HL-60 (cell line): ENCODE results near the gene FLYWCH2.

Experiments
- DNase-seq, 2 experiments: peaks; one replicate each; pipeline ENCODE4 v3.0.0-alpha.2; 2010 to 2020; ENCODE audit warnings: low read depth in 1 of 2, low spot score in 1 of 2
- H3K27ac ChIP-seq: fragments of 250-450 bp; sonication (Bioruptor Pico); replicated peaks from 2 replicates; pipeline ENCODE4 v1.5.1; 2020; ENCODE audit warnings: mild to moderate bottlenecking, moderate library complexity
- H3K27me3 ChIP-seq: fragments of 250-450 bp; sonication (Bioruptor Pico); 2 replicates; pipeline ENCODE4 v1.5.1; 2021; ENCODE audit warnings: mild to moderate bottlenecking, moderate library complexity; ENCODE audit not compliant: insufficient read depth, poor library complexity, severe bottlenecking
- H3K4me3 ChIP-seq: replicated peaks from 2 replicates; pipeline ENCODE4 v1.5.1; 2011; ENCODE audit warnings: mild to moderate bottlenecking, control low read depth, low read length; ENCODE audit not compliant: insufficient read depth
- CTCF ChIP-seq: IDR thresholded peaks from one replicate; pipeline ENCODE4 v1.5.1; 2011; ENCODE audit warnings: low read length, control low read depth, inconsistent platforms; ENCODE audit not compliant: insufficient read depth
- GABPA ChIP-seq: IDR thresholded peaks from 2 replicates; pipeline ENCODE4 v1.6.1; 2012; ENCODE audit warnings: low read depth
- POLR2AphosphoS5 ChIP-seq: IDR thresholded peaks from 2 replicates; pipeline ENCODE4 v1.6.1; 2012; ENCODE audit warnings: low read depth
- SPI1 ChIP-seq: IDR thresholded peaks from 2 replicates; pipeline ENCODE4 v1.6.1; 2012; ENCODE audit warnings: low read depth, mild to moderate bottlenecking, borderline replicate concordance
- TF ChIP-seq, protein P1 (sequence below): IDR thresholded peaks from 2 replicates; pipeline ENCODE4 v1.6.1; 2012; ENCODE audit warnings: low read depth; ENCODE audit not compliant: insufficient replicate concordance

The FLYWCH2 gene

DNA sequence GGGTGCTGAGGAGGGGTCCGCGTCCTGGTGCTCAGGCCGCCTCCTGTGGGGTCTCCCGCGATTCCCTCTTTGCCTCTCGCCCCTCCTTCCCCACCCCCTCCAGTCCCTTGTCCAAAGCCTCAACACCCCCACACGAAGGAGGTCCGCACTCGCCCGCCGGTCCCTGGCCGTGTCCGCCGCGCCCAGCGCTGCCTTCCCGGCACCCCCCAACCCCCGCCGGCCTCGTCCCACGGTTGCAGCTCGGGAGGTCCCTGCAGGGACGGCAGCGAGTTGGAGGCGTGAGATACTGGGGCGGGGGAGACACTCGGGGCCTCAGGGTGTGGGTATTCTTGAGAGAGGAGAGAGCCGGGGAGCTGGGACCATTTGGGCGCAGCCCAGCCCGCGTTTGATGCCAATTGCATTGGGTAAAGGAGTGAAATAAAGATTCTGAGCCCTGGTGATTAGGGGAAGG, 468 bp downstream of the FLYWCH2 start:
- H3K27me3 ChIP-seq: no peaks in the 10 kb centered on the region
- TF ChIP-seq, protein P1, sequence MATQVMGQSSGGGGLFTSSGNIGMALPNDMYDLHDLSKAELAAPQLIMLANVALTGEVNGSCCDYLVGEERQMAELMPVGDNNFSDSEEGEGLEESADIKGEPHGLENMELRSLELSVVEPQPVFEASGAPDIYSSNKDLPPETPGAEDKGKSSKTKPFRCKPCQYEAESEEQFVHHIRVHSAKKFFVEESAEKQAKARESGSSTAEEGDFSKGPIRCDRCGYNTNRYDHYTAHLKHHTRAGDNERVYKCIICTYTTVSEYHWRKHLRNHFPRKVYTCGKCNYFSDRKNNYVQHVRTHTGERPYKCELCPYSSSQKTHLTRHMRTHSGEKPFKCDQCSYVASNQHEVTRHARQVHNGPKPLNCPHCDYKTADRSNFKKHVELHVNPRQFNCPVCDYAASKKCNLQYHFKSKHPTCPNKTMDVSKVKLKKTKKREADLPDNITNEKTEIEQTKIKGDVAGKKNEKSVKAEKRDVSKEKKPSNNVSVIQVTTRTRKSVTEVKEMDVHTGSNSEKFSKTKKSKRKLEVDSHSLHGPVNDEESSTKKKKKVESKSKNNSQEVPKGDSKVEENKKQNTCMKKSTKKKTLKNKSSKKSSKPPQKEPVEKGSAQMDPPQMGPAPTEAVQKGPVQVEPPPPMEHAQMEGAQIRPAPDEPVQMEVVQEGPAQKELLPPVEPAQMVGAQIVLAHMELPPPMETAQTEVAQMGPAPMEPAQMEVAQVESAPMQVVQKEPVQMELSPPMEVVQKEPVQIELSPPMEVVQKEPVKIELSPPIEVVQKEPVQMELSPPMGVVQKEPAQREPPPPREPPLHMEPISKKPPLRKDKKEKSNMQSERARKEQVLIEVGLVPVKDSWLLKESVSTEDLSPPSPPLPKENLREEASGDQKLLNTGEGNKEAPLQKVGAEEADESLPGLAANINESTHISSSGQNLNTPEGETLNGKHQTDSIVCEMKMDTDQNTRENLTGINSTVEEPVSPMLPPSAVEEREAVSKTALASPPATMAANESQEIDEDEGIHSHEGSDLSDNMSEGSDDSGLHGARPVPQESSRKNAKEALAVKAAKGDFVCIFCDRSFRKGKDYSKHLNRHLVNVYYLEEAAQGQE: no peak
- no peak for TF ChIP-seq GABPA
- no peak for TF ChIP-seq SPI1
- no peak for TF ChIP-seq POLR2AphosphoS5
- TF ChIP-seq CTCF: no peak
- DNase-seq: peak in 1 of 2 experiments; percentile 21
- peak overlapping the region; percentile 82 for H3K27ac ChIP-seq
- H3K4me3 ChIP-seq: peak overlapping the region; percentile 94

GRCh38 chr16:2884041-2884451, 1.0 kb downstream of the FLYWCH2 start:
- no peak for DNase-seq
- Histone ChIP-seq H3K4me3 (peak overlapping the region; percentile 94), H3K27me3 (no peaks in the 10 kb centered on the region), H3K27ac (peak overlapping the region; percentile 82; the same call in 1 of the 2 replicates)
- TF ChIP-seq, protein P1: no peak
- TF ChIP-seq SPI1 (no peak), GABPA (no peak), POLR2AphosphoS5 (no peak), CTCF (no peak)

DNA sequence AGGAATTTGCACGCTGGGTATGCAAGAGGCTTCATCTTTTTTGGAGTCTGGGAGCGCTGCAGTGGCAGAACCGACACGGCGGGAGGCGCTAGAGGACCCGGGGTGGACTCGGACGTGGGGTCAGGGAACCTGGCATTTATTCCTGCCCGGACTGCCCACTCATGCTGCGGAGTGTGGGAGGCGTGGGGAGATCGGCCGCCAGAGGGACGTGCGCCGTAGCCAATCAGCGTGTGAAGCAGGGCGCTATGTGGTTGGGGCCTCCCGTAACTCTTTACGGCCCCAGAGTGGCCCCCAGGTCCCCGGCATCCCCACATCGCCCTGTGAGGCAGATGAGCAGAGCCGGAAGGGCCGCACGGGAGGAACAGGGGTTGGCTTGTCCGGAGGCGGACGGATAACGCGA, 11.2 kb downstream of the FLYWCH2 start:
- Histone ChIP-seq H3K27me3 (no peaks in the 10 kb centered on the region), H3K4me3 (no peak overlapping the region), H3K27ac (no peak overlapping the region)
- TF ChIP-seq GABPA (no peak), CTCF (no peak)
- DNase-seq: no peak

GRCh38 chr16:2895813-2896212, 12.8 kb downstream of the FLYWCH2 start:
- Histone ChIP-seq H3K4me3 (no peak overlapping the region), H3K27me3 (no peaks in the 10 kb centered on the region), H3K27ac (no peak overlapping the region)
- TF ChIP-seq CTCF (no peak), GABPA (no peak), SPI1 (no peak), POLR2AphosphoS5 (no peak)
- TF ChIP-seq, protein P1: no peak
- no peak for DNase-seq
